ENCODE measurements around the gene KSR2.

GRCh38 chr12:117577122-117577657 is 391.6 kb downstream of the KSR2 start:
- no peak for TF ChIP-seq POLR2A (IDR thresholded peaks at IDR 0.05; ENCODE audit: low read length)
- no peak for TF ChIP-seq GATA1 (IDR thresholded peaks at IDR 0.05; ENCODE audit: low read depth, low read length)

Data from erythroblast (primary cell).